H1 (cell line): ENCODE data around the gene POLR2A.

Experiments
- BRCA1 ChIP-seq: IDR thresholded peaks from 2 replicates; pipeline ENCODE4 v1.6.1; 2012; ENCODE audit warnings: low read depth, low read length, improper control_type of control experiment
- POLR2A ChIP-seq, 2 experiments: IDR thresholded peaks; 1 replicate in 1 of 2; 2 replicates in 1 of 2; pipeline ENCODE4 v1.6.1; 2011; ENCODE audit warnings: low read depth in 2 of 2, low read length in 2 of 2, mild to moderate bottlenecking in 2 of 2; ENCODE audit errors: control extremely low read depth in 1 of 2
- RBBP5 ChIP-seq: IDR thresholded peaks from 2 replicates; pipeline ENCODE4 v1.7.1; 2012; ENCODE audit warnings: low read depth, mild to moderate bottlenecking, inconsistent platforms, low read length, moderate library complexity, borderline replicate concordance
- YY1 ChIP-seq: IDR thresholded peaks from 2 replicates; pipeline ENCODE4 v1.6.1; 2011; ENCODE audit warnings: low read depth, mild to moderate bottlenecking, low read length
- TF ChIP-seq, protein P1 (sequence below), 3 experiments: IDR thresholded peaks; 1 replicate in 2 of 3; 2 replicates in 1 of 3; pipeline versions ENCODE4 v1.5.1 to v1.6.1; 2011; ENCODE audit warnings: low read length in 3 of 3, mild to moderate bottlenecking in 3 of 3, inconsistent platforms in 2 of 3, low read depth in 1 of 3, moderate library complexity in 1 of 3; ENCODE audit not compliant: insufficient read depth in 1 of 3; ENCODE audit errors: control extremely low read depth in 1 of 3
- TF ChIP-seq, protein P2 (sequence below): fragments of 300-600 bp; sonication (generic); IDR thresholded peaks from 2 replicates; pipeline ENCODE4 v1.7.1; 2012; ENCODE audit warnings: low read length, moderate library complexity, mild to moderate bottlenecking, inconsistent platforms; ENCODE audit not compliant: insufficient replicate concordance
- TF ChIP-seq, protein P3 (sequence below): IDR thresholded peaks from 2 replicates; pipeline ENCODE4 v1.6.1; 2012; ENCODE audit warnings: inconsistent platforms

DNA sequence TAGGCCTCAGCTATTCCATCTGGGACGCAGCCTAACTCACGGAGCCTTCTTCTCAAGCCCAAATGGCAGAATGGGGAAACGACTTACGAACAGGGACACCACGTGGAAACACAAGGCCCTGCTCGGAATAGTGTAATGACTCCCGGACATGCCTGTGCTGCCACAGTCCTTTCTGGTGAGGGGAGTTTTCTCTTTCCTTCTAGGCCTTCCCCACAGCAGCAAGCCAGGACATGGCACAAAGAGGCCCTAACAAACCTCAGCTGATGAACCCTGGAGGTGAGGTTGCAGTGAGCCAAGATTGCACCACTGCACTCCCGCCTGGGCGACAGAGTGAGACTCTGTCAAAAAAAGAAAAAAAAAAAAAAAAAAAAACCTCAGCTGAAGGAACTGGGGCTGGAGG is 20.1 kb upstream of the POLR2A start:
- TF ChIP-seq, protein P1, sequence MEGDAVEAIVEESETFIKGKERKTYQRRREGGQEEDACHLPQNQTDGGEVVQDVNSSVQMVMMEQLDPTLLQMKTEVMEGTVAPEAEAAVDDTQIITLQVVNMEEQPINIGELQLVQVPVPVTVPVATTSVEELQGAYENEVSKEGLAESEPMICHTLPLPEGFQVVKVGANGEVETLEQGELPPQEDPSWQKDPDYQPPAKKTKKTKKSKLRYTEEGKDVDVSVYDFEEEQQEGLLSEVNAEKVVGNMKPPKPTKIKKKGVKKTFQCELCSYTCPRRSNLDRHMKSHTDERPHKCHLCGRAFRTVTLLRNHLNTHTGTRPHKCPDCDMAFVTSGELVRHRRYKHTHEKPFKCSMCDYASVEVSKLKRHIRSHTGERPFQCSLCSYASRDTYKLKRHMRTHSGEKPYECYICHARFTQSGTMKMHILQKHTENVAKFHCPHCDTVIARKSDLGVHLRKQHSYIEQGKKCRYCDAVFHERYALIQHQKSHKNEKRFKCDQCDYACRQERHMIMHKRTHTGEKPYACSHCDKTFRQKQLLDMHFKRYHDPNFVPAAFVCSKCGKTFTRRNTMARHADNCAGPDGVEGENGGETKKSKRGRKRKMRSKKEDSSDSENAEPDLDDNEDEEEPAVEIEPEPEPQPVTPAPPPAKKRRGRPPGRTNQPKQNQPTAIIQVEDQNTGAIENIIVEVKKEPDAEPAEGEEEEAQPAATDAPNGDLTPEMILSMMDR (IDR thresholded peaks at IDR 0.05; ENCODE audit: control extremely low read depth in 1 of 3, insufficient read depth in 1 of 3, low read depth in 1 of 3, low read length in 3 of 3), result no peak
- TF ChIP-seq BRCA1 (no peak), YY1 (no peak), POLR2A (IDR thresholded peaks at IDR 0.05; ENCODE audit: control extremely low read depth in 1 of 2, low read depth in 2 of 2, low read length in 2 of 2) (no peak), RBBP5 (no peak)
- TF ChIP-seq, protein P2, sequence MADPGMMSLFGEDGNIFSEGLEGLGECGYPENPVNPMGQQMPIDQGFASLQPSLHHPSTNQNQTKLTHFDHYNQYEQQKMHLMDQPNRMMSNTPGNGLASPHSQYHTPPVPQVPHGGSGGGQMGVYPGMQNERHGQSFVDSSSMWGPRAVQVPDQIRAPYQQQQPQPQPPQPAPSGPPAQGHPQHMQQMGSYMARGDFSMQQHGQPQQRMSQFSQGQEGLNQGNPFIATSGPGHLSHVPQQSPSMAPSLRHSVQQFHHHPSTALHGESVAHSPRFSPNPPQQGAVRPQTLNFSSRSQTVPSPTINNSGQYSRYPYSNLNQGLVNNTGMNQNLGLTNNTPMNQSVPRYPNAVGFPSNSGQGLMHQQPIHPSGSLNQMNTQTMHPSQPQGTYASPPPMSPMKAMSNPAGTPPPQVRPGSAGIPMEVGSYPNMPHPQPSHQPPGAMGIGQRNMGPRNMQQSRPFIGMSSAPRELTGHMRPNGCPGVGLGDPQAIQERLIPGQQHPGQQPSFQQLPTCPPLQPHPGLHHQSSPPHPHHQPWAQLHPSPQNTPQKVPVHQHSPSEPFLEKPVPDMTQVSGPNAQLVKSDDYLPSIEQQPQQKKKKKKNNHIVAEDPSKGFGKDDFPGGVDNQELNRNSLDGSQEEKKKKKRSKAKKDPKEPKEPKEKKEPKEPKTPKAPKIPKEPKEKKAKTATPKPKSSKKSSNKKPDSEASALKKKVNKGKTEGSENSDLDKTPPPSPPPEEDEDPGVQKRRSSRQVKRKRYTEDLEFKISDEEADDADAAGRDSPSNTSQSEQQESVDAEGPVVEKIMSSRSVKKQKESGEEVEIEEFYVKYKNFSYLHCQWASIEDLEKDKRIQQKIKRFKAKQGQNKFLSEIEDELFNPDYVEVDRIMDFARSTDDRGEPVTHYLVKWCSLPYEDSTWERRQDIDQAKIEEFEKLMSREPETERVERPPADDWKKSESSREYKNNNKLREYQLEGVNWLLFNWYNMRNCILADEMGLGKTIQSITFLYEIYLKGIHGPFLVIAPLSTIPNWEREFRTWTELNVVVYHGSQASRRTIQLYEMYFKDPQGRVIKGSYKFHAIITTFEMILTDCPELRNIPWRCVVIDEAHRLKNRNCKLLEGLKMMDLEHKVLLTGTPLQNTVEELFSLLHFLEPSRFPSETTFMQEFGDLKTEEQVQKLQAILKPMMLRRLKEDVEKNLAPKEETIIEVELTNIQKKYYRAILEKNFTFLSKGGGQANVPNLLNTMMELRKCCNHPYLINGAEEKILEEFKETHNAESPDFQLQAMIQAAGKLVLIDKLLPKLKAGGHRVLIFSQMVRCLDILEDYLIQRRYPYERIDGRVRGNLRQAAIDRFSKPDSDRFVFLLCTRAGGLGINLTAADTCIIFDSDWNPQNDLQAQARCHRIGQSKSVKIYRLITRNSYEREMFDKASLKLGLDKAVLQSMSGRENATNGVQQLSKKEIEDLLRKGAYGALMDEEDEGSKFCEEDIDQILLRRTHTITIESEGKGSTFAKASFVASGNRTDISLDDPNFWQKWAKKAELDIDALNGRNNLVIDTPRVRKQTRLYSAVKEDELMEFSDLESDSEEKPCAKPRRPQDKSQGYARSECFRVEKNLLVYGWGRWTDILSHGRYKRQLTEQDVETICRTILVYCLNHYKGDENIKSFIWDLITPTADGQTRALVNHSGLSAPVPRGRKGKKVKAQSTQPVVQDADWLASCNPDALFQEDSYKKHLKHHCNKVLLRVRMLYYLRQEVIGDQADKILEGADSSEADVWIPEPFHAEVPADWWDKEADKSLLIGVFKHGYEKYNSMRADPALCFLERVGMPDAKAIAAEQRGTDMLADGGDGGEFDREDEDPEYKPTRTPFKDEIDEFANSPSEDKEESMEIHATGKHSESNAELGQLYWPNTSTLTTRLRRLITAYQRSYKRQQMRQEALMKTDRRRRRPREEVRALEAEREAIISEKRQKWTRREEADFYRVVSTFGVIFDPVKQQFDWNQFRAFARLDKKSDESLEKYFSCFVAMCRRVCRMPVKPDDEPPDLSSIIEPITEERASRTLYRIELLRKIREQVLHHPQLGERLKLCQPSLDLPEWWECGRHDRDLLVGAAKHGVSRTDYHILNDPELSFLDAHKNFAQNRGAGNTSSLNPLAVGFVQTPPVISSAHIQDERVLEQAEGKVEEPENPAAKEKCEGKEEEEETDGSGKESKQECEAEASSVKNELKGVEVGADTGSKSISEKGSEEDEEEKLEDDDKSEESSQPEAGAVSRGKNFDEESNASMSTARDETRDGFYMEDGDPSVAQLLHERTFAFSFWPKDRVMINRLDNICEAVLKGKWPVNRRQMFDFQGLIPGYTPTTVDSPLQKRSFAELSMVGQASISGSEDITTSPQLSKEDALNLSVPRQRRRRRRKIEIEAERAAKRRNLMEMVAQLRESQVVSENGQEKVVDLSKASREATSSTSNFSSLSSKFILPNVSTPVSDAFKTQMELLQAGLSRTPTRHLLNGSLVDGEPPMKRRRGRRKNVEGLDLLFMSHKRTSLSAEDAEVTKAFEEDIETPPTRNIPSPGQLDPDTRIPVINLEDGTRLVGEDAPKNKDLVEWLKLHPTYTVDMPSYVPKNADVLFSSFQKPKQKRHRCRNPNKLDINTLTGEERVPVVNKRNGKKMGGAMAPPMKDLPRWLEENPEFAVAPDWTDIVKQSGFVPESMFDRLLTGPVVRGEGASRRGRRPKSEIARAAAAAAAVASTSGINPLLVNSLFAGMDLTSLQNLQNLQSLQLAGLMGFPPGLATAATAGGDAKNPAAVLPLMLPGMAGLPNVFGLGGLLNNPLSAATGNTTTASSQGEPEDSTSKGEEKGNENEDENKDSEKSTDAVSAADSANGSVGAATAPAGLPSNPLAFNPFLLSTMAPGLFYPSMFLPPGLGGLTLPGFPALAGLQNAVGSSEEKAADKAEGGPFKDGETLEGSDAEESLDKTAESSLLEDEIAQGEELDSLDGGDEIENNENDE, result no peak
- TF ChIP-seq, protein P3, sequence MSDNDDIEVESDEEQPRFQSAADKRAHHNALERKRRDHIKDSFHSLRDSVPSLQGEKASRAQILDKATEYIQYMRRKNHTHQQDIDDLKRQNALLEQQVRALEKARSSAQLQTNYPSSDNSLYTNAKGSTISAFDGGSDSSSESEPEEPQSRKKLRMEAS, result no peak
